Fibroblast of skin of left quadriceps (primary cell): ENCODE results near the gene MTRF1.
"Not testable (repeated sequence)": the region's sequence is repeated elsewhere in the genome, so short reads cannot be mapped to it uniquely, and the experiment has no call there.

Experiments
- DNase-seq, 2 experiments: peaks; one replicate each; pipeline ENCODE4 v3.0.0-alpha.2; 2013; ENCODE audit warnings: low read depth in 2 of 2

Gene MTRF1

GRCh38 chr13:41279156-41279555 is 15.8 kb upstream of the MTRF1 start:
- not testable (repeated sequence) for DNase-seq

- no peak for DNase-seq
These were observed 13.4 kb upstream of the MTRF1 start for GRCh38 chr13:41276824-41277223.

- no peak for DNase-seq
These were observed 11.5 kb upstream of the MTRF1 start for GRCh38 chr13:41274881-41275280.

- no peak for DNase-seq
These were observed 10.6 kb upstream of the MTRF1 start for GRCh38 chr13:41273831-41274441.

GRCh38 chr13:41271456-41272285 is 8.3 kb upstream of the MTRF1 start:
- no peak for DNase-seq

- DNase-seq: peak in 1 of 2 experiments; percentile 2
These were observed 5.4 kb upstream of the MTRF1 start for GRCh38 chr13:41268764-41269163.

GRCh38 chr13:41267106-41267505 is 3.7 kb upstream of the MTRF1 start:
- no peak for DNase-seq

- DNase-seq: no peak
These were observed 3.4 kb downstream of the MTRF1 start for GRCh38 chr13:41259875-41260501.

- no peak for DNase-seq
These were observed 5.8 kb downstream of the MTRF1 start for GRCh38 chr13:41257535-41257934.

- DNase-seq: no peak
These were observed 8.5 kb downstream of the MTRF1 start for GRCh38 chr13:41254902-41255301.

- no peak for DNase-seq
These were observed 12.4 kb downstream of the MTRF1 start for GRCh38 chr13:41250993-41251392.

- no peak for DNase-seq
These were observed 16.3 kb downstream of the MTRF1 start for GRCh38 chr13:41246969-41247680.

GRCh38 chr13:41244556-41244955 is 18.8 kb downstream of the MTRF1 start:
- no peak for DNase-seq

- DNase-seq: no peak
These were observed 21.8 kb downstream of the MTRF1 start for GRCh38 chr13:41241626-41242025.

- no peak for DNase-seq
These were observed 27.0 kb downstream of the MTRF1 start for GRCh38 chr13:41236369-41236768.

- no peak for DNase-seq
These were observed 30.5 kb downstream of the MTRF1 start for GRCh38 chr13:41232578-41233480.

GRCh38 chr13:41231786-41232185 is 31.6 kb downstream of the MTRF1 start:
- DNase-seq: no peak

GRCh38 chr13:41231025-41231677 is 32.2 kb downstream of the MTRF1 start:
- no peak for DNase-seq

- DNase-seq: no peak
These were observed 34.0 kb downstream of the MTRF1 start for GRCh38 chr13:41229356-41229755.
